IPS-18a (cell line): Measurements from ENCODE around the gene BMP4.

Source experiments
- H3K27ac ChIP-seq: one replicate; pipeline ENCODE4 v1.5.1; 2013; ENCODE audit warnings: low read length
- H3K27me3 ChIP-seq: one replicate; pipeline ENCODE4 v1.6.1; 2013; ENCODE audit warnings: mild to moderate bottlenecking, low read length; ENCODE audit not compliant: control insufficient read depth, insufficient read depth
- H3K36me3 ChIP-seq: one replicate; pipeline ENCODE4 v1.6.1; 2013; ENCODE audit warnings: low read depth, low read length; ENCODE audit not compliant: control insufficient read depth
- H3K4me1 ChIP-seq: one replicate; pipeline ENCODE4 v1.6.1; 2013; ENCODE audit warnings: low read depth, low read length; ENCODE audit not compliant: control insufficient read depth
- H3K4me3 ChIP-seq: one replicate; pipeline ENCODE4 v1.5.1; 2013; ENCODE audit warnings: low read length
- H3K9ac ChIP-seq: one replicate; pipeline ENCODE4 v1.6.1; 2013; ENCODE audit warnings: mild to moderate bottlenecking, low read length, moderate library complexity
- H3K9me3 ChIP-seq: one replicate; pipeline ENCODE4 v1.6.1; 2013; ENCODE audit warnings: low read depth, low read length; ENCODE audit not compliant: control insufficient read depth

Gene BMP4

GRCh38 chr14:53915364-53916014, 41.1 kb downstream of the BMP4 start:
- no peaks in the 10 kb centered on the region for H3K9me3 ChIP-seq
- no peaks in the 10 kb centered on the region for H3K36me3 ChIP-seq
- H3K4me1 ChIP-seq, result no peaks in the 10 kb centered on the region
- H3K27ac ChIP-seq, result no peak overlapping the region
- no peak overlapping the region for H3K9ac ChIP-seq
- no peak overlapping the region for H3K4me3 ChIP-seq
- no peaks in the 10 kb centered on the region for H3K27me3 ChIP-seq

GRCh38 chr14:53912021-53912420, 44.6 kb downstream of the BMP4 start:
- no peaks in the 10 kb centered on the region for H3K4me1 ChIP-seq

GRCh38 chr14:53908416-53908815, 48.2 kb downstream of the BMP4 start:
- H3K9ac ChIP-seq, result no peak overlapping the region
- no peaks in the 10 kb centered on the region for H3K36me3 ChIP-seq
- no peaks in the 10 kb centered on the region for H3K9me3 ChIP-seq
- no peaks in the 10 kb centered on the region for H3K27me3 ChIP-seq
- H3K4me1 ChIP-seq, result no peaks in the 10 kb centered on the region
- H3K4me3 ChIP-seq, result no peak overlapping the region
- H3K27ac ChIP-seq, result no peak overlapping the region

More at GRCh38 chr14:53912021-53912420, 44.6 kb downstream of the BMP4 start:
- Histone ChIP-seq H3K4me3 (no peak overlapping the region), H3K9me3 (no peaks in the 10 kb centered on the region), H3K27me3 (no peaks in the 10 kb centered on the region), H3K27ac (no peak overlapping the region), H3K36me3 (no peaks in the 10 kb centered on the region), H3K9ac (no peak overlapping the region)

GRCh38 chr14:53902307-53902706, 54.3 kb downstream of the BMP4 start:
- H3K36me3 ChIP-seq, result no peaks in the 10 kb centered on the region
- H3K4me3 ChIP-seq, result no peak overlapping the region
- H3K9ac ChIP-seq, result no peak overlapping the region
- H3K27me3 ChIP-seq, result no peaks in the 10 kb centered on the region
- no peaks in the 10 kb centered on the region for H3K4me1 ChIP-seq
- H3K9me3 ChIP-seq, result no peaks in the 10 kb centered on the region
- no peak overlapping the region for H3K27ac ChIP-seq

- no peaks in the 10 kb centered on the region for H3K36me3 ChIP-seq
- H3K4me1 ChIP-seq, result no peaks in the 10 kb centered on the region
Observed at GRCh38 chr14:53900499-53900898, 56.1 kb downstream of the BMP4 start.

More at GRCh38 chr14:53900499-53900898, 56.1 kb downstream of the BMP4 start:
- Histone ChIP-seq H3K9ac (no peak overlapping the region), H3K9me3 (no peaks in the 10 kb centered on the region), H3K27me3 (no peaks in the 10 kb centered on the region), H3K4me3 (no peak overlapping the region), H3K27ac (no peak overlapping the region)
